Measurements from ENCODE around the gene SLC36A3.
"Not testable (repeated sequence)": the region's sequence is repeated elsewhere in the genome, so short reads cannot be mapped to it uniquely, and the experiment has no call there.

Gene SLC36A3

DNA sequence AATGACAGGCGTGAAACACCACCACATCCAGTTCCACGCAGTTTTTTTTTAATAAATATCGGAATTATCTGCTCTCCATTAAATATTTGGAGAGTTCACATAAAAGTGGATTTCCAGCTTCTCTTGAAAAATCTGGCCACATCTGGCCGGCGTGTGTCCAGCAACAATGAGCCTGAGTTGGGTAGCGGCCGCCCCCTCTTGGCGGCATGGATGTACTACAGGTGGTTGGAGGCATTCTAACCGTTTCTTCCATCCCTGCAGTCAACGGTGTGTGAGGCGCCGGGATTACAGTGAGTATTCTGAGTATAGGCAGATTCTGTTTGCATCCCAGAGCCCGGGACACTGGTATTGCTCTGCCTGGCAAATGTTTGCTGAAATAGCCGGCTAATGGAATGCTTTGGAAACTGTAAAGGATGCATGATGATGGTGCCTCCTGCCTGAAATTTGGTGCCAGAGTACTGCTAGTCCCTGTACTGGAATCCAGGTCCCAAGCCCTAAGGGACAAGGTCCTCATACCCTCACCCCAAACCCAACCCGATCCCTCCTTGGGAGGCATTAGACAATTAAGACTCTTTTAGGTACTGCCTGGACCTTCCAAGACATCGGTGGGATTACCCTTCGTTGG, 64.2 kb downstream of the SLC36A3 start:
- peak in 32 of 56 donors; percentile 3 to 76 (median 32) for DNase-seq

DNA sequence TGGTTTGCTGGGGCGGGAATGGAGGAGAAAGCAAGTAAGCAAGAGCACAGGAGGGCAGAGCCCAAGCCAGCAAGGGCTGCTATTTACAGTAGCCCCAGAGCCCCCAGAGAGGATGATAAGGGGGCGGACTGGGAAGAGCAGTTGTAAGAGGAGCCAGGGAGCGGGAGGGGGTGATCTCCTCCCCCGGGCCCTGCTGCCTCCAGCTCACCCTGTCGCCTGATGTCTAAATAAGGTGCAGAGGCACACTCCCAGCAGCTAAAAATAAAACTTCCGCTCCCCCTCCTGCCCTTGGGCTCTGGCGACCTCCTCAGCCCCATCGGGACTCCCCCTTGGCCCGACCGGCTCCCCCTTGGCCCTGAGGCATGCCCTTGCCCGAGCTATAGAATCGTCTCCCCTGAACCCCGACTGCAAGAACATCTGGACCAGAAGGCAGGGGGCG, 65.2 kb downstream of the SLC36A3 start:
- DNase-seq = no peak

DNA sequence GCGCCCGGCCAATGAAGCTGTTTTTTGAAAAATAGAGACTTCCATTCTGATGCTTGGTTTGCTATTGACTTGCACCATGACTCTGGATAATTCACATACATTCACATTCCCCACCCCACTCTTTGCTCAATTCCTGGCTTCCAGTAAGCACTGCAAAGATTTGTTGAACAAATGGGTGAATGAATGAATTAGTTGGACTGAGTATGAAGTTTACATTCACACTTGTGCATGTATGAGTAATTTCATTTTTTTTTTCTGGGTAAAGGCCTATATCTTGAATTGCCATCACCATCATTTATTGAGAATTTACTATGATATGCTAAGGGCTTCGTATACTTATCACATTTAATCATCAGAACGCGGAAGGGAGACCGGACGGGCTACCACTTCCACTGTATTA, 65.9 kb downstream of the SLC36A3 start:
- no peak for DNase-seq

DNA sequence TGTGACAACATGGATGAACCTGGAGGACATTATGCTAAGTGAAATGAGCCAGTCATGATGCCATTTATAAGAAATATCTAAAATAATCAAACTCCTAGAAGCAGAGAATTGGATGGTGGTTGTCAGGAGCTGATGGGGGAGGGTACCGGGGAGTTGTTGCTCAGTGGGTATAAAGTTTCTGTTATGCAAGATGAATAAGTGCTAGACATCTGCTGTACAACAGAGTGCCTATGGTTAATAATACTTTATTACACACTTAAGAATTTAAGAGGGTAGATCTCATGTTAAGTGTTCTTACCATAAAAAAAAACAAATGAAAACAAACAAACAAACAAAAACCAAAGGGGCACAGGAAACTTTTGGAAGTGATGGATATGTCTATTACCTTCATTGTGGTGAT, 66.7 kb downstream of the SLC36A3 start:
- DNase-seq = no peak

DNA sequence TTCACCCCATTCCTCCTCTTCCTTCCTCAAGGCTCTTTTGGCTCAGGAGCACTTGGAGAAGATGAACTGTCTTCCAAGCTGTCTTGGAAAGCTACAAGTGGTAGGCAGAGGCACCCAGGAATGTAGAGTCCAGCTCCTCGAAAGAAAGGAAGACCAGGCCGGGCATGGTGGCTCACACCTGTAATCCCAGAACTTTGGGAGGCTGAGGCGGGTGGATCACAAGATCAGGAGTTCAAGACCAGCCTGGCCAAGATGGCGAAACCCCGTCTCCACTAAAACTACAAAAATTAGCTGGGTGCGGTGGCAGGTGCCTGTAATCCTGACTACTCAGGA, 68.4 kb downstream of the SLC36A3 start:
- not testable (repeated sequence) for DNase-seq

DNA sequence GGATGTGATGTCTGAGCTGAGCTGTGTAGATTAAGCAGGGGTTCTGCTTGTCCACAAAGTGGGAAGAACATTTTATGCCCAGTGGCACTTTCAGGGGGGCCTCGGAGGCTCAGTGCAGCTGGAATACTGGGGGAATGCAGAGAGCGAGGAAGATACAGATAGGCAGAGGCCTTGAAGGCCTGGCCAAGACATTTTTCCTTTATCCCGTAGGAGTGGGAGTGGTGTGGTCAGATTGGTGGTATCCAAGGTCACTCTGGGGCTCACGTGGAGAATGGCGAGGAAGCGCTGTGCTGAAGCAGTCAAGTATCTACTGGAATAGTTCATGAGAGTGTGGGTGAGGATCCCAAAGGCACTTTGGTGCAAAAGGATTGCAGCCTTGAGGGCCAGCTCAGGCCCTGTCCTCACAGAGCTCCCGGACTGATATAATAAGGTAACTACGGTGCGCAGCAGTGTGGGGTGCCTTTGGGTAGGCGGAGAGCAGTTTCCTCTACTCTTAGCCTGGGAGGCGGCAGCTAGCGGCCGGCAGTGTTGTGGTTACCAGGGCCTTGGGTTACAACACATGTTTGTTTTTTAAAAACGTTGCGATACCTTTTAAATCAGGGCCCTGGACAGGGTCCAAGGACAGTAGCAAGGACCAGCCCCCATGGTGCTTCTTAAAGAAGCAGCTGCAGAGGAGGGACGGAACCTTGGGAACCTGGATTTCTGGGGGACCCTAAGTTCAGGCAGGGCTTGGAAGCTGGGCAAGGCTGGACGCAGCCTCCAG, 68.9 kb downstream of the SLC36A3 start:
- no peak for DNase-seq

DNA sequence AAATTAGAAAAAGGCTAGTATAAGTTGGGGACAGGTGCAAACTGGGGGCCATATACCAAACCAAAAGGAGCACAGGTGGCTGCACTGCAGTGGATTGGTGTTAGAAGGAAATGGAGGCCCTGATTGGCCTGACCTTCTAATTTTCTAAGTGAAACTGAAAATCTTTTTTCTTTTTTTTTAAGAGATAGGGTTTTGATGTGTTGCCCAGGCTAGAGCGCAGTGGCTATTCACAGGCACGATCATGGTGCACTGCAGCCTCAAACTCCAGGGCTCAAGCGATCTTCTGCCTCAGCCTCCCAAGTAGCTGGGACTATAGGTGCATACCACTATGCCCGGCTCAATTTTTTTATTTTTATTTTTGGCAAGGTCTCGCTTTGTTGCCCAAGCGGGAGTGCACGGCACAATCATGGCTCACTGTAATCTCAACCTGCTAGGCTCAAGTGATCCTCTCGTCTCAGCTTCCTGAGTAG, 69.9 kb downstream of the SLC36A3 start:
- DNase-seq = no peak

DNA sequence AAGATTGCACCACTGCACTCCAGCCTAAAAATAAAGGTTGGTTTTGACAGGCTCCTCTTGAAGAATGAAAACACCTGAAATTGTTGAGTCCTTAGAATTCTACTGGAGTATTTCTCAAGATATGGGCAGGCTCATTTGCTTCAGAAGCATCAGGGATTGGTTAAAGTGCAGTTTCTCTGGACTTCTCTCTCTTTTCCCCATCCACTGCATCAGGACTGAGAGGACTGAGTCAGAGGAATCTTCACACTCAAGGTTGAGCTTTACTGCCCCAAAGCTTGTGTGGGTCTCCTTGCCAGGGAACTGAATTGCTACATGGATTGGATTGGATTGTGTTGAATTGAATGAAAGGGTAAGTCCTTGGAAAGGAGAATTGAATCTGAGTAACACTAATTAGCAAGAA, 72.2 kb downstream of the SLC36A3 start:
- DNase-seq = no peak

DNA sequence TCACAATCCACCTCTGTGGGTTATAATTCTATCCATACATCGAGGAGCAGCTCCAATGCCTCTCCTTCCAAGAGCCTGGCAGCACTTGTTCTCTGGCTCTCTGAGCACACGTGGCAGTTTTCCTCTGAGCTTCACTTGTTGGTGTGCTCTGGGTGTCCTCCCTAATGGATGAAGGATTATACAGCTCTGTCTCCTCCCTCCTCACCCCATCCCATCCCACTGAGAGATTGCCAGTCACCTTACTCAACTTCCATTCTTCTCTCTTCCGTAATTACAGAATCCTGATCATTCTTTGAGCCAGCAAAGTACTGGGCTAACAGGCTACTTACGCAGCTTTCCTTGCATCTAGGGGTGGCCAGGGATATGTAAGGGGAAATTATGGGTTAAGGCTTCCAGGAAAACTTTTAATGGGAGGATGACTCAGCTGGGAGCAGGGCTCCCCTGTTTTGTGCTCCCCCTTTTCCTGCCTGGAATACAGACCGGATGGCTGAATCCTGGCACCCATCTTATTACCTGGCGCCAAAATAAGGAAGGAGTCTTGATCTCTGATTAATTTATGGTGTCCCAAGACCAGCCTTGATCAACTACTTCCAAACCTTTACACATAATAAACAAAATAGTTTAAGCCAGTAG, 73.4 kb downstream of the SLC36A3 start:
- DNase-seq = no peak

DNA sequence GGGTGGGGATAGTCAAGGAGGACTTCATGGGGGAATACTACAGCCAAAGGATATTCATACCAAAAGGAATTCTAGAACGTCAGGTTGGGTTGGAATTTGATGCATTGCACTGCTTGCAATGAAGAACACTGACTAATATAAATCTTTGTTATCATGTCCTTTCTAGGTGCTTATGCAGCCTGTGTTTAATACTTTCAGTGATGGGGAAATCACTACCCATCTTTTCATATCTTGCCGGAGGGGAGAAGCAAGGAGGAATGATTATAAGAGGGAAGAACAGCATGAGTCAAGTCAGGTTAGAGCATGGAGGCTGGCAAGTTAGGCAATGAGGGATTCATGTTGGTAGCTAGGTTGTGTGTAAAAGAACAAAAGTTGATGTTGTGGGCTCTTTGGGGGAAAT, 74.6 kb downstream of the SLC36A3 start:
- DNase-seq = no peak

DNA sequence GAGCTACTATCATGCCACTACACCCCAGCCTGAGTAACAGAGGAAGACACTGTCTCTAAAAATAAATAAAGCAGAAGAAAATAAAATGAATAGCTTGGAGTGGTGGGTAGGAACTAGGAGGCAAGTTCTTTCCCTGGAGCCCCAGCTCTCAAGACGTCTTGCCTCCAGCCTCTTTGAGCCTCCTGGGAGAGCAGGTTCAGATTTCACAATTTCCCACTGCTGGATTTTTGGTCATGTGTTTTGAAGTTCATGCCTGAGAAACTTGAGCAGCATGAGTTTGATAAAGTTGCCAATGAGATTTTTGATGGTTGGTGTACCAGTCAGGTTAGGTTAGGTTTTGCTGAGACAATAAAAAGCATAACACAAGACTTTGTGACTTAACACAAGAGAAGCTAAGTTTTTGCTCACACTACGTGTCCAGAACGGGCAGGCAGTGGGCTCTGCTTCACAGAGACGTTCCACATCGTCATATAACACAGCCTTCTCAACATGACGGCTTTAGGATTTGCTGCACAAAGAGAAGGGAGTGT, 75.6 kb downstream of the SLC36A3 start:
- DNase-seq = no peak

Data from amygdala (tissue), 56 donors.